ENCODE results near the gene IP6K3.

IP6K3 gene

DNA sequence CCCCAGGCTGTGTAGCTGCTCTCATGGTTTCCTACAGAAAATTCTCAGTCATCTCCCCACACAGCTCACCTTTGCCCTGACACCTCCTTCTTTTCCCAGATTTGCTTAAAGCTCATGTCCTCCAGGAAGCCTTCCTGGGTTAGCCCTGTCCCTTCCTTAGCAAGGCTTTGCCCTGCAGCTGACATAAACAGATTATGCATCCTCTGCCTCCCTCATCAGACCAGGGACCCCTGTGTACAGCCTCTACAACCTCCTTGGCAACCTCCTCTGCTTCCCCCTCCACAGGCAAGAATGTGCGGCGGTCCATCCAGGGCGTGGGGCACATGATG, 75.0 kb downstream of the IP6K3 start:
- DNase-seq (ENCODE audit: low spot score): no peak

All from hematopoietic multipotent progenitor cell treated with erythropoietin and hydrocortisone succinate and interleukin-3 and kit ligand, for 17 days (in vitro differentiated cells).